HepG2 (cell line): ENCODE data around the gene CD37. TPM values are rescaled to one million over a fixed set of nuclear protein-coding genes. Genes with fewer than 3 reads are reported as not detected.
A peak's percentile ranks its signal among the peaks of the same experiment; 100 is the strongest.

Experiments used
- DR1 ChIP-seq: sonication (generic); formaldehyde crosslinking; IDR thresholded peaks from 2 replicates; pipeline ENCODE4 v1.8.0; 2021; ENCODE audit warnings: mild to moderate bottlenecking, missing genetic modification reagents, inconsistent platforms
- DRAP1 ChIP-seq: IDR thresholded peaks from 2 replicates; pipeline ENCODE4 v1.6.1; 2016; ENCODE audit warnings: missing genetic modification reagents, missing compliant biosample characterization
- GABPB1 ChIP-seq: IDR thresholded peaks from 2 replicates; pipeline ENCODE4 v1.6.1; 2016; ENCODE audit warnings: mild to moderate bottlenecking, missing genetic modification reagents, moderate library complexity, missing compliant biosample characterization
- MED1 ChIP-seq: sonication (generic); formaldehyde crosslinking; IDR thresholded peaks from 2 replicates; pipeline ENCODE4 v1.4.0; 2020; ENCODE audit warnings: missing genetic modification reagents
- MTF2 ChIP-seq: sonication (generic); formaldehyde crosslinking; IDR thresholded peaks from 2 replicates; pipeline ENCODE4 v1.5.0; 2020; ENCODE audit warnings: missing genetic modification reagents, borderline replicate concordance
- PHB2 ChIP-seq: fragments of 450-650 bp; IDR thresholded peaks from 2 replicates; pipeline ENCODE4 v1.6.1; 2018; ENCODE audit not compliant: partially characterized antibody
- SRF ChIP-seq: IDR thresholded peaks from 2 replicates; pipeline ENCODE4 v1.6.1; 2011; ENCODE audit warnings: mild to moderate bottlenecking, low read depth, low read length, moderate library complexity
- SRY ChIP-seq: sonication (generic); formaldehyde crosslinking; IDR thresholded peaks from 2 replicates; pipeline ENCODE4 v1.8.0; 2022; ENCODE audit warnings: mild to moderate bottlenecking, missing genetic modification reagents
- STAG1 ChIP-seq: sonication (generic); formaldehyde crosslinking; IDR thresholded peaks from 2 replicates; pipeline ENCODE4 v1.4.0; 2020; ENCODE audit warnings: missing genetic modification reagents
- TBX2 ChIP-seq: sonication (generic); formaldehyde crosslinking; IDR thresholded peaks from 2 replicates; pipeline ENCODE4 v1.5.0; 2020; ENCODE audit warnings: missing genetic modification reagents, mild to moderate bottlenecking, borderline replicate concordance
- TOE1 ChIP-seq: sonication (generic); formaldehyde crosslinking; IDR thresholded peaks from 2 replicates; pipeline ENCODE4 v1.4.0; 2020; ENCODE audit warnings: mild to moderate bottlenecking, missing genetic modification reagents
- ZBTB1 ChIP-seq: sonication (generic); formaldehyde crosslinking; IDR thresholded peaks from 2 replicates; pipeline ENCODE4 v1.4.0; 2020; ENCODE audit warnings: missing genetic modification reagents, borderline replicate concordance
- ZMYM2 ChIP-seq: sonication (generic); formaldehyde crosslinking; IDR thresholded peaks from 2 replicates; pipeline ENCODE4 v1.8.0; 2022; ENCODE audit warnings: mild to moderate bottlenecking, missing genetic modification reagents
- ZNF501 ChIP-seq: sonication (generic); formaldehyde crosslinking; IDR thresholded peaks from 2 replicates; pipeline ENCODE4 v1.5.1; 2020; ENCODE audit warnings: mild to moderate bottlenecking, moderate library complexity, missing genetic modification reagents
- ZNF563 ChIP-seq: sonication (generic); formaldehyde crosslinking; IDR thresholded peaks from 2 replicates; pipeline ENCODE4 v1.8.0; 2022; ENCODE audit warnings: mild to moderate bottlenecking, moderate library complexity, missing genetic modification reagents
- ZNF564 ChIP-seq: sonication (generic); formaldehyde crosslinking; IDR thresholded peaks from 2 replicates; pipeline ENCODE4 v1.8.1; 2023; ENCODE audit warnings: mild to moderate bottlenecking, missing genetic modification reagents
- polyA plus RNA-seq, 8 experiments: library from polyadenylated mRNA; depleted of rRNA in 3 of 8; stranded (reverse) in 7 of 8; unstranded in 1 of 8; fragments of >200 nt; fragmentation: Illumina TruSeq in 4 of 8; extraction: Trizol in 4 of 8; gene quantifications; 2 replicates each; pipeline versions ENCODE4 v1.2.1 to v1.2.3, GENCODE V29; 2011 to 2016; ENCODE audit warnings: low read depth in 4 of 8, missing spikeins in 1 of 8, mixed read lengths in 1 of 8; ENCODE audit not compliant: insufficient read depth in 1 of 8
- total RNA-seq, 5 experiments: library from RNA; depleted of rRNA; stranded (reverse); fragments of >200 nt; fragmentation: Illumina TruSeq; extraction: Trizol; gene quantifications; 2 replicates each; pipeline ENCODE4 v1.2.3, GENCODE V29; 2016; ENCODE audit warnings: low read depth in 1 of 5
- TF ChIP-seq, protein P1 (sequence below): sonication (generic); formaldehyde crosslinking; IDR thresholded peaks from 2 replicates; pipeline ENCODE4 v1.4.0; 2020; ENCODE audit warnings: missing genetic modification reagents
- TF ChIP-seq, protein P2 (sequence below): IDR thresholded peaks from 2 replicates; pipeline ENCODE4 v1.6.1; 2018; ENCODE audit warnings: missing genetic modification reagents, mild to moderate bottlenecking, missing compliant biosample characterization
- TF ChIP-seq, protein P3 (sequence below): IDR thresholded peaks from 2 replicates; pipeline ENCODE4 v1.6.1; 2016; ENCODE audit warnings: low read depth, borderline replicate concordance
- TF ChIP-seq, protein P4 (sequence below), 2 experiments: sonication (generic) in 1 of 2; formaldehyde crosslinking in 1 of 2; IDR thresholded peaks; 2 replicates each; pipeline versions ENCODE4 v1.4.0 to v1.6.1; 2018 to 2020; ENCODE audit warnings: missing genetic modification reagents in 2 of 2, borderline replicate concordance in 1 of 2, low read depth in 1 of 2, mild to moderate bottlenecking in 1 of 2, missing biosample characterization in 1 of 2

The CD37 gene
- total and polyA plus RNA-seq, 2 of the 13 experiments (the other 11 are each of a cell fraction or from before 2014, with no cell fraction given) = not detected

GRCh38 chr19:49363268-49364082 is 28.3 kb downstream of the CD37 start, which contains the start of gene DKKL1 (continued):
- TF ChIP-seq DRAP1 (CRISPR knock-in tag) = peak; percentile 76; the same call in 1 of the 2 replicates
- peak; percentile 35; the same call in 1 of the 2 replicates for TF ChIP-seq GABPB1 (CRISPR knock-in tag)
- no peak for TF ChIP-seq SRF
- peak; percentile 76; the same call in 1 of the 2 replicates for TF ChIP-seq ZNF563
- 0 out of 2 replicates have a peak, but pooled peaks have one; percentile 34 for TF ChIP-seq DR1 (CRISPR knock-in tag)
- TF ChIP-seq ZBTB1 (CRISPR knock-in tag) = no peak
- no peak for TF ChIP-seq ZNF564 (CRISPR knock-in tag)
- TF ChIP-seq PHB2 = no peak
- TF ChIP-seq ZNF501 (CRISPR knock-in tag) = peak; percentile 57
- TF ChIP-seq, protein P1, sequence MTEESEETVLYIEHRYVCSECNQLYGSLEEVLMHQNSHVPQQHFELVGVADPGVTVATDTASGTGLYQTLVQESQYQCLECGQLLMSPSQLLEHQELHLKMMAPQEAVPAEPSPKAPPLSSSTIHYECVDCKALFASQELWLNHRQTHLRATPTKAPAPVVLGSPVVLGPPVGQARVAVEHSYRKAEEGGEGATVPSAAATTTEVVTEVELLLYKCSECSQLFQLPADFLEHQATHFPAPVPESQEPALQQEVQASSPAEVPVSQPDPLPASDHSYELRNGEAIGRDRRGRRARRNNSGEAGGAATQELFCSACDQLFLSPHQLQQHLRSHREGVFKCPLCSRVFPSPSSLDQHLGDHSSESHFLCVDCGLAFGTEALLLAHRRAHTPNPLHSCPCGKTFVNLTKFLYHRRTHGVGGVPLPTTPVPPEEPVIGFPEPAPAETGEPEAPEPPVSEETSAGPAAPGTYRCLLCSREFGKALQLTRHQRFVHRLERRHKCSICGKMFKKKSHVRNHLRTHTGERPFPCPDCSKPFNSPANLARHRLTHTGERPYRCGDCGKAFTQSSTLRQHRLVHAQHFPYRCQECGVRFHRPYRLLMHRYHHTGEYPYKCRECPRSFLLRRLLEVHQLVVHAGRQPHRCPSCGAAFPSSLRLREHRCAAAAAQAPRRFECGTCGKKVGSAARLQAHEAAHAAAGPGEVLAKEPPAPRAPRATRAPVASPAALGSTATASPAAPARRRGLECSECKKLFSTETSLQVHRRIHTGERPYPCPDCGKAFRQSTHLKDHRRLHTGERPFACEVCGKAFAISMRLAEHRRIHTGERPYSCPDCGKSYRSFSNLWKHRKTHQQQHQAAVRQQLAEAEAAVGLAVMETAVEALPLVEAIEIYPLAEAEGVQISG (CRISPR knock-in tag) = peak; percentile 51
- 0 out of 2 replicates have a peak, but pooled peaks have one; percentile 27 for TF ChIP-seq TBX2 (CRISPR knock-in tag)
- 0 out of 2 replicates have a peak, but pooled peaks have one; percentile 44 for TF ChIP-seq ZMYM2 (CRISPR knock-in tag)
- TF ChIP-seq TOE1 = no peak
- TF ChIP-seq, protein P2, sequence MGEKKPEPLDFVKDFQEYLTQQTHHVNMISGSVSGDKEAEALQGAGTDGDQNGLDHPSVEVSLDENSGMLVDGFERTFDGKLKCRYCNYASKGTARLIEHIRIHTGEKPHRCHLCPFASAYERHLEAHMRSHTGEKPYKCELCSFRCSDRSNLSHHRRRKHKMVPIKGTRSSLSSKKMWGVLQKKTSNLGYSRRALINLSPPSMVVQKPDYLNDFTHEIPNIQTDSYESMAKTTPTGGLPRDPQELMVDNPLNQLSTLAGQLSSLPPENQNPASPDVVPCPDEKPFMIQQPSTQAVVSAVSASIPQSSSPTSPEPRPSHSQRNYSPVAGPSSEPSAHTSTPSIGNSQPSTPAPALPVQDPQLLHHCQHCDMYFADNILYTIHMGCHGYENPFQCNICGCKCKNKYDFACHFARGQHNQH (CRISPR knock-in tag) = 0 out of 2 replicates have a peak, but pooled peaks have one; percentile 18
- TF ChIP-seq, protein P3, sequence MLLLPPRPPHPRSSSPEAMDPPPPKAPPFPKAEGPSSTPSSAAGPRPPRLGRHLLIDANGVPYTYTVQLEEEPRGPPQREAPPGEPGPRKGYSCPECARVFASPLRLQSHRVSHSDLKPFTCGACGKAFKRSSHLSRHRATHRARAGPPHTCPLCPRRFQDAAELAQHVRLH (CRISPR knock-in tag) = no peak; the same call in 1 of the 2 replicates
- peak; percentile 20; the same call in 1 of the 2 replicates for TF ChIP-seq STAG1
- peak; percentile 35; the same call in 1 of the 2 replicates for TF ChIP-seq MED1 (CRISPR knock-in tag)
- TF ChIP-seq, protein P4, sequence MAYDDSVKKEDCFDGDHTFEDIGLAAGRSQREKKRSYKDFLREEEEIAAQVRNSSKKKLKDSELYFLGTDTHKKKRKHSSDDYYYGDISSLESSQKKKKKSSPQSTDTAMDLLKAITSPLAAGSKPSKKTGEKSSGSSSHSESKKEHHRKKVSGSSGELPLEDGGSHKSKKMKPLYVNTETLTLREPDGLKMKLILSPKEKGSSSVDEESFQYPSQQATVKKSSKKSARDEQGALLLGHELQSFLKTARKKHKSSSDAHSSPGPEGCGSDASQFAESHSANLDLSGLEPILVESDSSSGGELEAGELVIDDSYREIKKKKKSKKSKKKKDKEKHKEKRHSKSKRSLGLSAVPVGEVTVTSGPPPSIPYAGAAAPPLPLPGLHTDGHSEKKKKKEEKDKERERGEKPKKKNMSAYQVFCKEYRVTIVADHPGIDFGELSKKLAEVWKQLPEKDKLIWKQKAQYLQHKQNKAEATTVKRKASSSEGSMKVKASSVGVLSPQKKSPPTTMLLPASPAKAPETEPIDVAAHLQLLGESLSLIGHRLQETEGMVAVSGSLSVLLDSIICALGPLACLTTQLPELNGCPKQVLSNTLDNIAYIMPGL (CRISPR knock-in tag; IDR thresholded peaks at IDR 0.05; ENCODE audit: borderline replicate concordance in 1 of 2, low read depth in 1 of 2) = 0 out of 4 replicates have a peak, but pooled peaks of 1 of the 2 experiments have one; percentile 46
- 0 out of 2 replicates have a peak, but pooled peaks have one; percentile 37 for TF ChIP-seq MTF2 (CRISPR knock-in tag)
- TF ChIP-seq SRY (CRISPR knock-in tag) = 0 out of 2 replicates have a peak, but pooled peaks have one; percentile 57
